ENCODE measurements around the gene ZNF547. TPM values are rescaled to one million over a fixed set of nuclear protein-coding genes. Genes with fewer than 3 reads are reported as not detected.
"Not testable (repeated sequence)": the region's sequence is repeated elsewhere in the genome, so short reads cannot be mapped to it uniquely, and the experiment has no call there.

ZNF547 gene
- total and polyA plus RNA-seq, 11 donors = 1.7 to 3.7 (median 2.6) TPM

DNA sequence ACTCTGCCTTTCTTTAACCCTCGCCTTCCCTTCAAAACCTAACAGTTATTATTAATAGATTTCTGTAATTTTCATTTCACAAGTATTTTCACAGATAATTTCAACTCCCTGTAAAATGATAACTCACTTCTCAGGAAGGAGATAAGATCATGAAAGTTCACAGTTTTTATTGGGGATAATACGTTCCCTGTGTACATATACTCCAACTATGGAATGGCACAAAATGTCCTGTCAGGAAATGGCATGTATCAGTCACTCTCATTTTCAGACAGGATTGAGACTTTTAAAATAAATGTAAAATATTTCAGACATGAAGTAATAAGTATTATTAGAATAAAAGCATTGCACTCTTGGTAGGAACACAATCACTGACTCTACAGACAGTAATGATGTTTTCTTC is 932 bp upstream of the ZNF547 start:
- intact Hi-C loops (cut with DNase I) = loop anchor here in 3 of 10 donors (5.0 kb wide), 2 partner anchors 40 to 80 kb away; partner anchors contain the start of genes ZNF543 (in 2 of the 3) and ZNF460 (in 1 of the 3)
- H3K4me1 ChIP-seq = peaks cover 0 to 37% (median 20%) of the 10 kb centered on the region in 12 donors
- H3K27me3 ChIP-seq = no peaks in the 10 kb centered on the region
- ATAC-seq = no peak
- H3K27ac ChIP-seq = peak overlapping the region; percentile 83 to 98 (median 94)
- WGBS, 4 donors = 62 to 74% (median 71%) methylated on average over 2 of the region's 2 CpGs
- H3K4me3 ChIP-seq = peak overlapping the region in 10 of 12 donors; percentile 15 to 97 (median 82)
- H3K9me3 ChIP-seq = peaks cover 0 to 36% (median 0%) of the 10 kb centered on the region in 12 donors
- DNase-seq = no peak
- H3K36me3 ChIP-seq = peaks cover 0 to 39% (median 21%) of the 10 kb centered on the region in 9 donors
- TF ChIP-seq POLR2A (IDR thresholded peaks at IDR 0.05) = no peak
- TF ChIP-seq, protein P1, sequence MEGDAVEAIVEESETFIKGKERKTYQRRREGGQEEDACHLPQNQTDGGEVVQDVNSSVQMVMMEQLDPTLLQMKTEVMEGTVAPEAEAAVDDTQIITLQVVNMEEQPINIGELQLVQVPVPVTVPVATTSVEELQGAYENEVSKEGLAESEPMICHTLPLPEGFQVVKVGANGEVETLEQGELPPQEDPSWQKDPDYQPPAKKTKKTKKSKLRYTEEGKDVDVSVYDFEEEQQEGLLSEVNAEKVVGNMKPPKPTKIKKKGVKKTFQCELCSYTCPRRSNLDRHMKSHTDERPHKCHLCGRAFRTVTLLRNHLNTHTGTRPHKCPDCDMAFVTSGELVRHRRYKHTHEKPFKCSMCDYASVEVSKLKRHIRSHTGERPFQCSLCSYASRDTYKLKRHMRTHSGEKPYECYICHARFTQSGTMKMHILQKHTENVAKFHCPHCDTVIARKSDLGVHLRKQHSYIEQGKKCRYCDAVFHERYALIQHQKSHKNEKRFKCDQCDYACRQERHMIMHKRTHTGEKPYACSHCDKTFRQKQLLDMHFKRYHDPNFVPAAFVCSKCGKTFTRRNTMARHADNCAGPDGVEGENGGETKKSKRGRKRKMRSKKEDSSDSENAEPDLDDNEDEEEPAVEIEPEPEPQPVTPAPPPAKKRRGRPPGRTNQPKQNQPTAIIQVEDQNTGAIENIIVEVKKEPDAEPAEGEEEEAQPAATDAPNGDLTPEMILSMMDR (IDR thresholded peaks at IDR 0.05) = no peak

DNA sequence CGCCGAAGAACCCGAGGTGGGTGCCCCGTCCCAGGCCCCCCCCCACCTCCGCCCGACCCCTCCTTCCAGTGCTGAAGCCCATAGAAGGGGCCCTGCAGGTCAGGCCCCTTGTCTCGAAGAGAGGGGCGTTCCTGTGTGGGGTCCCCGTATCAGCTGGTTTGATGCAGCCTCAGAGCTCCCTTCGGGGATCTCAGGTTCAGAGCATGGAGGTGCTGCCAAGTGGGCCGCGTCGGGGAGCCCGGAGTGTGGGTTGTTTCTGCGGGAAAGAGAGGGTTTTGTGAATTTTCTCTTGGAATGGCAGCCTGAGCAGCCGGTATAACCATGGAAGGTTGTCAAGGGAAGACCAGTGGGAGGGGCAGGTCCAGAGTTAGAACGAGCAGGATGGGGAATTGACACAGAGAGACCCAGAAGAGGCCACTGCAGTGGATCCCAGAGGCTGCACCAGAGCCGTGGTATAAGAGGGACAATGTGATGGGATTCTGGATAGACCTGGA is 384 bp downstream of the ZNF547 start:
- intact Hi-C loops (cut with DNase I) = loop anchor here in 5 of 10 donors (1.0 to 5.0 kb wide), 4 partner anchors 12 to 81 kb away; partner anchors contain the start of genes ZNF543 (in 2 of the 5), ZNF304 (in 1 of the 5), ZNF460 (in 1 of the 5) and ZNF548 (in 1 of the 5)
- Histone ChIP-seq H3K36me3 (peaks cover 0 to 31% (median 8%) of the 10 kb centered on the region in 9 donors), H3K27me3 (no peaks in the 10 kb centered on the region), H3K27ac (peak overlapping the region; percentile 83 to 98 (median 94)), H3K9me3 (peaks cover 0 to 26% (median 0%) of the 10 kb centered on the region in 12 donors), H3K4me1 (peaks cover 0 to 37% (median 20%) of the 10 kb centered on the region in 12 donors), H3K4me3 (peak overlapping the region; percentile 62 to 97 (median 82))
- DNase-seq (no peak), ATAC-seq (peak in 3 of 4 donors; percentile 1 to 14 (median 2))
- TF ChIP-seq, protein P1 (IDR thresholded peaks at IDR 0.05) = no peak
- no peak for TF ChIP-seq POLR2A (IDR thresholded peaks at IDR 0.05)
- WGBS, 4 donors = 1 to 2% (median 1%) methylated on average over 12 to 18 of the region's 18 CpGs

DNA sequence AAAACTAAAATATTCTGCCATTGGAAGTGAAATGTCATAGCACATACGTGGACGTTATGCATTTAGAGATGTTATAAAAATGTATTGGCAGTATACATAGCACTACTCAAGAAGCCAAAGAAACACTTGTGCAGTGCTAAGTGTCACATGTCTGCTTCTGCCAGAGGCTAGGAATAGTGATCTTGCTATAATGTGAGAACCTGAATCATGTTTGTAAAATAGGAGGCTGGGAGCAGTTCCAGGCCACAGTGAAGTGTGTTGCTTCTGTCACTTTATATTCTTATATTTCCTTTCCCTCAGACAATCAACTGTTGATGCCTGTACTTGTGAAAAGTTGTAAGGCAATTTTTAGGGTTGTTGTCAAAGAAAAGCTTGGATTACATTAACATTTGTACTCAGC is 3.4 kb downstream of the ZNF547 start:
- Histone ChIP-seq H3K36me3 (peaks cover 0 to 28% (median 4%) of the 10 kb centered on the region in 9 donors), H3K27me3 (no peaks in the 10 kb centered on the region), H3K27ac (no peak overlapping the region), H3K4me3 (no peak overlapping the region), H3K4me1 (peaks cover 0 to 29% (median 17%) of the 10 kb centered on the region in 12 donors), H3K9me3 (no peaks in the 10 kb centered on the region)
- DNase-seq (no peak), ATAC-seq (no peak)
- intact Hi-C loops (cut with DNase I) = no loop called here
- TF ChIP-seq POLR2A (IDR thresholded peaks at IDR 0.05) = no peak
- TF ChIP-seq, protein P1 (IDR thresholded peaks at IDR 0.05) = no peak
- WGBS, 4 donors = 83 to 95% (median 87%) methylated on average over 2 of the region's 2 CpGs

DNA sequence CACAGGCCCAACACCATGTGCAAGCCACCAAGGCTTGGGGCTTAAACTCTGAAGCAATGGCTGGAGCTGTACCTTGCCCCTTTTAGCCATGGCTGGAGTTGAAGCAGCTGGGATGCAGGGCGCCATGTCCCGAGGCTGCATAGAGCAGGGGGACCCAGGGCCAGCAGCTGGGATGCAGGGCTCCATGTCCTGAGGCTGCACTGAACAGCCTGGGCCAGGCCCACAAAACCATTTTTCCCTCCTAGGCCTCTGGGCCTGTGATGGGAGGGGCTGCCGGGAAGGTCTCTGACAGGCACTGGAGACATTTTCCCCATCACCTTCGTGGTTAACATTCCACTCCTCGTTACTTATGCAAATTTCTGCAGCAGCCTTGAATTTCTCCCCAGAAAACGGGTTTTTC is 10.8 kb downstream of the ZNF547 start:
- no peak overlapping the region for H3K27ac ChIP-seq
- intact Hi-C loops (cut with DNase I) = no loop called here
- no peak overlapping the region for H3K4me3 ChIP-seq
- ATAC-seq = no peak
- peaks cover 7 to 81% (median 60%) of the 10 kb centered on the region in 9 donors for H3K36me3 ChIP-seq
- DNase-seq = no peak
- WGBS, 4 donors = 96 to 99% (median 98%) methylated on average over 6 of the region's 6 CpGs
- H3K4me1 ChIP-seq = no peaks in the 10 kb centered on the region
- peaks cover 0 to 60% (median 20%) of the 10 kb centered on the region in 12 donors for H3K9me3 ChIP-seq
- no peaks in the 10 kb centered on the region for H3K27me3 ChIP-seq
- TF ChIP-seq POLR2A (IDR thresholded peaks at IDR 0.05) = no peak
- TF ChIP-seq, protein P1 (IDR thresholded peaks at IDR 0.05) = no peak

DNA sequence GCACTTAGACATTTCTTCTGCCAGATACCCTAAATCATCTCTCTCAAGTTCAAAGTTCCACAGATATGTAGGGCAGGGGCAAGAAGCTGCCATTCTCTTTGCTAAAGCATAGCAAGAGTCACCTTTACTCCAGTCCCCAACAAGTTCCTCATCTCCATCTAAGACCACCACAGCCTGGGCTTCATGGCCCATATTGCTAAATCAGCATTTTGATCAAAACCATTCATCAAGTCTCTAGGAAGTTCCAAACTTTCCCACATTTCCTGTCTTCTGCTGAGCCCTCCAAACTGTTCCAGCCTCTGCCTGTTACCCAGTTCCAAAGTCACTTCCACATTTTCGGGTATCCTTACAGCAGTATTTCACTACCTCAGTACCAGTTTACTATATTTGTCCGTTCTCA is 11.3 kb downstream of the ZNF547 start:
- intact Hi-C loops (cut with DNase I); H3K4me3 ChIP-seq; H3K27me3 ChIP-seq; ATAC-seq; DNase-seq; H3K27ac ChIP-seq; H3K4me1 ChIP-seq: not testable (repeated sequence)
- Histone ChIP-seq H3K9me3 (peaks cover 0 to 64% (median 20%) of the 10 kb centered on the region in 12 donors), H3K36me3 (peaks cover 7 to 81% (median 60%) of the 10 kb centered on the region in 9 donors)
- WGBS, 4 donors = 91 to 99% (median 97%) methylated on average over 2 of the region's 2 CpGs

Data from heart left ventricle (tissue), 16 donors.